ENCODE data around the gene BACE2.

DNA sequence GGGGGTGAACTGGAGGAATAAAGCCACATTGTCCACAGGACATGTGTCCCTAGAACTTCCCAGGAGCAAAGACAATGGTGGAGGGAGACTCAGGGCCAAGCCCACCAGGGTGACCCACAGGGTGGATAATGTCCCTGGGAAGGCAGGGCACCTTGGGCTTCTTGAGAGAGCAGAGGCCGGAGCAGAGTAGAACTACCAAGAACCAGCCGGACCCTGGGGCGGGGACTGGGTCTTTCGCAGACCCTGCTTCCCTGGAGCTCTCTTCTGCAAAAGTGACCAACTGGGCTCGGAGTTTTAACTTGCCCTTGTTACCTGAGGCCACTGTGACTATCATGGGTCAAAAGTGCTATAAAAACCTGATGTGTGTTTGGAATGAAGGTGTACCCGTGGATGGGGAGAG lies 147.8 kb downstream of the BACE2 start:
- TF ChIP-seq POLR2A (IDR thresholded peaks at IDR 0.05) (no peak), POLR2AphosphoS5 (IDR thresholded peaks at IDR 0.05) (no peak)
- TF ChIP-seq, protein P1, sequence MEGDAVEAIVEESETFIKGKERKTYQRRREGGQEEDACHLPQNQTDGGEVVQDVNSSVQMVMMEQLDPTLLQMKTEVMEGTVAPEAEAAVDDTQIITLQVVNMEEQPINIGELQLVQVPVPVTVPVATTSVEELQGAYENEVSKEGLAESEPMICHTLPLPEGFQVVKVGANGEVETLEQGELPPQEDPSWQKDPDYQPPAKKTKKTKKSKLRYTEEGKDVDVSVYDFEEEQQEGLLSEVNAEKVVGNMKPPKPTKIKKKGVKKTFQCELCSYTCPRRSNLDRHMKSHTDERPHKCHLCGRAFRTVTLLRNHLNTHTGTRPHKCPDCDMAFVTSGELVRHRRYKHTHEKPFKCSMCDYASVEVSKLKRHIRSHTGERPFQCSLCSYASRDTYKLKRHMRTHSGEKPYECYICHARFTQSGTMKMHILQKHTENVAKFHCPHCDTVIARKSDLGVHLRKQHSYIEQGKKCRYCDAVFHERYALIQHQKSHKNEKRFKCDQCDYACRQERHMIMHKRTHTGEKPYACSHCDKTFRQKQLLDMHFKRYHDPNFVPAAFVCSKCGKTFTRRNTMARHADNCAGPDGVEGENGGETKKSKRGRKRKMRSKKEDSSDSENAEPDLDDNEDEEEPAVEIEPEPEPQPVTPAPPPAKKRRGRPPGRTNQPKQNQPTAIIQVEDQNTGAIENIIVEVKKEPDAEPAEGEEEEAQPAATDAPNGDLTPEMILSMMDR (IDR thresholded peaks at IDR 0.05), result no peak
